Stimulated activated CD4-positive, alpha-beta T cell treated with anti-CD3 and anti-CD28 coated beads, Interleukin-4, amount 100 ng/mL, for 24 hours (primary cell): ENCODE data around the gene TGFA.

Source experiments
- DNase-seq: peaks from one replicate; pipeline ENCODE4 v3.0.0-alpha.2; 2020

Gene TGFA

GRCh38 chr2:70461981-70462876 is 91.4 kb downstream of the TGFA start:
- no peak for DNase-seq

- DNase-seq: no peak
These were observed 92.2 kb downstream of the TGFA start for GRCh38 chr2:70461414-70461813.

- DNase-seq: no peak
These were observed 93.3 kb downstream of the TGFA start for GRCh38 chr2:70460333-70460732.

- DNase-seq: no peak
These were observed 95.0 kb downstream of the TGFA start for GRCh38 chr2:70458661-70459060.

- no peak for DNase-seq
These were observed 96.8 kb downstream of the TGFA start for GRCh38 chr2:70456585-70457495.

GRCh38 chr2:70454936-70455544 is 98.6 kb downstream of the TGFA start:
- DNase-seq: no peak

GRCh38 chr2:70450641-70451250 is 102.9 kb downstream of the TGFA start:
- DNase-seq: no peak

GRCh38 chr2:70448041-70448440 is 105.6 kb downstream of the TGFA start:
- no peak for DNase-seq

- DNase-seq: no peak
These were observed 109.9 kb downstream of the TGFA start for GRCh38 chr2:70443726-70444125.

GRCh38 chr2:70443078-70443465 is 110.6 kb downstream of the TGFA start:
- no peak for DNase-seq

GRCh38 chr2:70442301-70443077 is 111.1 kb downstream of the TGFA start:
- DNase-seq: no peak

GRCh38 chr2:70440621-70441020 is 113.0 kb downstream of the TGFA start:
- DNase-seq: no peak

GRCh38 chr2:70435138-70435537 is 118.5 kb downstream of the TGFA start:
- no peak for DNase-seq

GRCh38 chr2:70433315-70433714 is 120.3 kb downstream of the TGFA start:
- DNase-seq: no peak

GRCh38 chr2:70431716-70432347 is 121.8 kb downstream of the TGFA start:
- DNase-seq: no peak

GRCh38 chr2:70426341-70426740 is 127.3 kb downstream of the TGFA start:
- DNase-seq: no peak

GRCh38 chr2:70425682-70426301 is 127.8 kb downstream of the TGFA start:
- no peak for DNase-seq

GRCh38 chr2:70420740-70421139 is 132.9 kb downstream of the TGFA start:
- no peak for DNase-seq

GRCh38 chr2:70420143-70420542 is 133.5 kb downstream of the TGFA start:
- no peak for DNase-seq

- no peak for DNase-seq
These were observed 135.1 kb downstream of the TGFA start for GRCh38 chr2:70418514-70418913.

- DNase-seq: no peak
These were observed 136.6 kb downstream of the TGFA start for GRCh38 chr2:70417011-70417410.
